Stimulated activated naive CD8-positive, alpha-beta T cell treated with anti-CD3 and anti-CD28 coated beads, Interleukin-15, Interleukin-2, amounts not matched to agents 100 ng/mL and 50 ng/mL, for 24 hours (primary cell): ENCODE measurements around the gene KCNA3.
A peak's percentile ranks its signal among the peaks of the same experiment; 100 is the strongest.

Experiments used
- H3K27ac Mint-ChIP-seq: one replicate; pipeline ENCODE4 v1.8.0; 2021; ENCODE audit warnings: mild to moderate bottlenecking, mixed read lengths
- H3K27me3 Mint-ChIP-seq: one replicate; pipeline ENCODE4 v1.8.0; 2021; ENCODE audit warnings: mixed read lengths
- H3K36me3 Mint-ChIP-seq: one replicate; pipeline ENCODE4 v1.8.0; 2021; ENCODE audit warnings: low read depth, mixed read lengths
- H3K4me1 Mint-ChIP-seq: one replicate; pipeline ENCODE4 v1.8.0; 2021; ENCODE audit warnings: low read depth, mixed read lengths
- H3K4me3 Mint-ChIP-seq: one replicate; pipeline ENCODE4 v1.8.0; 2021; ENCODE audit warnings: mild to moderate bottlenecking, mixed read lengths
- H3K9me3 Mint-ChIP-seq: one replicate; pipeline ENCODE4 v1.8.0; 2021; ENCODE audit warnings: mixed read lengths

Gene KCNA3

GRCh38 chr1:110638556-110638955, 36.2 kb downstream of the KCNA3 start:
- Mint-ChIP-seq H3K9me3 (peaks cover 10% of the 10 kb centered on the region), H3K27ac (peak overlapping the region; percentile 66), H3K36me3 (no peaks in the 10 kb centered on the region), H3K4me3 (no peak overlapping the region), H3K27me3 (no peaks in the 10 kb centered on the region), H3K4me1 (peaks cover 89% of the 10 kb centered on the region)

- Mint-ChIP-seq H3K4me1 (peaks cover 89% of the 10 kb centered on the region), H3K4me3 (no peak overlapping the region), H3K36me3 (no peaks in the 10 kb centered on the region), H3K9me3 (peaks cover 10% of the 10 kb centered on the region), H3K27ac (no peak overlapping the region), H3K27me3 (no peaks in the 10 kb centered on the region)
Measured at GRCh38 chr1:110638058-110638457, 36.7 kb downstream of the KCNA3 start.

GRCh38 chr1:110637475-110637874, 37.3 kb downstream of the KCNA3 start:
- H3K9me3 Mint-ChIP-seq = peaks cover 10% of the 10 kb centered on the region
- H3K4me3 Mint-ChIP-seq = no peak overlapping the region
- H3K36me3 Mint-ChIP-seq = no peaks in the 10 kb centered on the region
- H3K27me3 Mint-ChIP-seq = no peaks in the 10 kb centered on the region
- no peak overlapping the region for H3K27ac Mint-ChIP-seq
- H3K4me1 Mint-ChIP-seq = peaks cover 85% of the 10 kb centered on the region

GRCh38 chr1:110636149-110636935, 38.4 kb downstream of the KCNA3 start:
- H3K4me3 Mint-ChIP-seq = peak overlapping the region; percentile 50
- H3K9me3 Mint-ChIP-seq = peaks cover 7% of the 10 kb centered on the region
- no peaks in the 10 kb centered on the region for H3K27me3 Mint-ChIP-seq
- H3K36me3 Mint-ChIP-seq = no peaks in the 10 kb centered on the region
- peak overlapping the region; percentile 77 for H3K27ac Mint-ChIP-seq
- H3K4me1 Mint-ChIP-seq = peaks cover 76% of the 10 kb centered on the region

- Mint-ChIP-seq H3K36me3 (no peaks in the 10 kb centered on the region), H3K9me3 (peaks cover 5% of the 10 kb centered on the region), H3K4me3 (peak overlapping the region; percentile 56), H3K4me1 (peaks cover 74% of the 10 kb centered on the region), H3K27me3 (no peaks in the 10 kb centered on the region), H3K27ac (peak overlapping the region; percentile 77)
Measured at GRCh38 chr1:110635434-110635833, 39.3 kb downstream of the KCNA3 start.

GRCh38 chr1:110634455-110635311, 40.1 kb downstream of the KCNA3 start:
- Mint-ChIP-seq H3K4me1 (peaks cover 67% of the 10 kb centered on the region), H3K9me3 (no peaks in the 10 kb centered on the region), H3K4me3 (peak overlapping the region; percentile 56), H3K27ac (peak overlapping the region; percentile 77), H3K36me3 (no peaks in the 10 kb centered on the region), H3K27me3 (no peaks in the 10 kb centered on the region)

- peak overlapping the region; percentile 77 for H3K27ac Mint-ChIP-seq
- no peaks in the 10 kb centered on the region for H3K9me3 Mint-ChIP-seq
- H3K36me3 Mint-ChIP-seq = no peaks in the 10 kb centered on the region
- peaks cover 60% of the 10 kb centered on the region for H3K4me1 Mint-ChIP-seq
- H3K27me3 Mint-ChIP-seq = no peaks in the 10 kb centered on the region
- no peak overlapping the region for H3K4me3 Mint-ChIP-seq
Measured at GRCh38 chr1:110634086-110634454, 40.7 kb downstream of the KCNA3 start.

- Mint-ChIP-seq H3K27ac (peak overlapping the region; percentile 52), H3K4me1 (peaks cover 56% of the 10 kb centered on the region), H3K27me3 (no peaks in the 10 kb centered on the region), H3K36me3 (no peaks in the 10 kb centered on the region), H3K9me3 (no peaks in the 10 kb centered on the region), H3K4me3 (no peak overlapping the region)
Measured at GRCh38 chr1:110633646-110634030, 41.1 kb downstream of the KCNA3 start.

- H3K4me1 Mint-ChIP-seq = peaks cover 48% of the 10 kb centered on the region
- H3K4me3 Mint-ChIP-seq = no peak overlapping the region
- no peaks in the 10 kb centered on the region for H3K9me3 Mint-ChIP-seq
- no peaks in the 10 kb centered on the region for H3K36me3 Mint-ChIP-seq
- no peak overlapping the region for H3K27ac Mint-ChIP-seq
- no peaks in the 10 kb centered on the region for H3K27me3 Mint-ChIP-seq
Measured at GRCh38 chr1:110631836-110632620, 42.7 kb downstream of the KCNA3 start.

- no peak overlapping the region for H3K4me3 Mint-ChIP-seq
- H3K4me1 Mint-ChIP-seq = peaks cover 45% of the 10 kb centered on the region
- H3K27me3 Mint-ChIP-seq = no peaks in the 10 kb centered on the region
- no peaks in the 10 kb centered on the region for H3K9me3 Mint-ChIP-seq
- H3K36me3 Mint-ChIP-seq = no peaks in the 10 kb centered on the region
- H3K27ac Mint-ChIP-seq = no peak overlapping the region
Measured at GRCh38 chr1:110630839-110631663, 43.7 kb downstream of the KCNA3 start.

GRCh38 chr1:110628323-110629105, 46.2 kb downstream of the KCNA3 start:
- peaks cover 20% of the 10 kb centered on the region for H3K4me1 Mint-ChIP-seq
- no peaks in the 10 kb centered on the region for H3K27me3 Mint-ChIP-seq
- H3K27ac Mint-ChIP-seq = peak overlapping the region; percentile 32
- no peaks in the 10 kb centered on the region for H3K36me3 Mint-ChIP-seq
- H3K4me3 Mint-ChIP-seq = no peak overlapping the region
- no peaks in the 10 kb centered on the region for H3K9me3 Mint-ChIP-seq

- H3K36me3 Mint-ChIP-seq = no peaks in the 10 kb centered on the region
- peaks cover 13% of the 10 kb centered on the region for H3K4me1 Mint-ChIP-seq
- no peak overlapping the region for H3K4me3 Mint-ChIP-seq
- H3K27ac Mint-ChIP-seq = peak overlapping the region; percentile 32
- no peaks in the 10 kb centered on the region for H3K9me3 Mint-ChIP-seq
- H3K27me3 Mint-ChIP-seq = no peaks in the 10 kb centered on the region
Measured at GRCh38 chr1:110627764-110628163, 47.0 kb downstream of the KCNA3 start.

GRCh38 chr1:110626889-110627288, 47.9 kb downstream of the KCNA3 start:
- H3K27me3 Mint-ChIP-seq = no peaks in the 10 kb centered on the region
- no peaks in the 10 kb centered on the region for H3K9me3 Mint-ChIP-seq
- no peaks in the 10 kb centered on the region for H3K36me3 Mint-ChIP-seq
- H3K27ac Mint-ChIP-seq = no peak overlapping the region
- H3K4me3 Mint-ChIP-seq = no peak overlapping the region
- H3K4me1 Mint-ChIP-seq = peaks cover 13% of the 10 kb centered on the region
